GM12878 (cell line): ENCODE results near the gene CD207. TPM values are rescaled to one million over a fixed set of nuclear protein-coding genes. Genes with fewer than 3 reads are reported as not detected.

Source experiments
- ATAC-seq: fragments of 200-7000 bp; cut with Tn5 transposase; 3 replicates; pipeline ENCODE4 v1.9.1; 2020; ENCODE audit warnings: mild to moderate bottlenecking, moderate library complexity
- BruUV-seq: library from RNA; stranded (reverse); fragments of 400-500 nt; replicated peaks from 2 replicates; lab custom pipeline; 2021; lab: Mats Ljungman, UMichigan
- CTCF ChIA-PET: fragments of 300-600 bp; sonication (Branson Sonifier 250); formaldehyde crosslinking; extraction: SDS; loops from one replicate; lab custom pipeline; 2021; ENCODE audit warnings: inconsistent platforms; lab: Yijun Ruan, JAX
- POLR2A ChIA-PET: fragments of 350-600 bp; formaldehyde crosslinking; extraction: SDS; loops from one replicate; lab custom pipeline; 2021; ENCODE audit warnings: inconsistent platforms; lab: Charles Lee
- RAD21 ChIA-PET: fragments of 300-600 bp; sonication (Branson Sonifier 250); formaldehyde crosslinking; loops from one replicate; lab custom pipeline; 2023; ENCODE audit warnings: antibody characterized with exemption; ENCODE audit not compliant: unreplicated experiment; lab: Charles Lee
- SMC1A ChIA-PET: fragments of 300-600 bp; sonication (Branson Sonifier 250); formaldehyde crosslinking; loops from one replicate; lab custom pipeline; 2023; ENCODE audit not compliant: unreplicated experiment, uncharacterized antibody; lab: Charles Lee
- DNase-seq: peaks from one replicate; pipeline ENCODE4 v3.0.0-alpha.2; 2011; ENCODE audit warnings: low read depth, low spot score
- FAIRE-seq: peaks from 3 replicates; lab custom pipeline; 2011; peaks lifted over from hg19 to GRCh38; lab: Jason Lieb, UNC
- H2AFZ ChIP-seq: 2 replicates; pipeline ENCODE4 v1.6.0; 2011; ENCODE audit warnings: low read depth, low read length, control low read depth; ENCODE audit not compliant: control insufficient read depth
- H3K27ac ChIP-seq: 2 replicates; pipeline ENCODE4 v1.5.1; 2011; ENCODE audit warnings: control low read depth; ENCODE audit not compliant: control insufficient read depth, insufficient read depth
- H3K27me3 ChIP-seq, 2 experiments: replicated peaks in 1 of 2; 2 replicates each; pipeline versions ENCODE4 v1.6.0 to v1.6.1; 2011; ENCODE audit warnings: low read length in 1 of 2; ENCODE audit not compliant: control insufficient read depth in 2 of 2, insufficient read depth in 2 of 2
- H3K36me3 ChIP-seq, 2 experiments: 2 replicates each; pipeline ENCODE4 v1.5.1; 2011; ENCODE audit warnings: low read length in 1 of 2; ENCODE audit not compliant: control insufficient read depth in 2 of 2, insufficient read depth in 2 of 2
- H3K4me1 ChIP-seq: 2 replicates; pipeline ENCODE4 v1.6.1; 2011; ENCODE audit warnings: mild to moderate bottlenecking, low read length, moderate library complexity, mixed read lengths; ENCODE audit not compliant: control insufficient read depth, insufficient read depth
- H3K4me2 ChIP-seq: 2 replicates; pipeline ENCODE4 v1.6.0; 2011; ENCODE audit warnings: control low read depth; ENCODE audit not compliant: control insufficient read depth, insufficient read depth
- H3K4me3 ChIP-seq: fragments of 200-600 bp; sonication (generic); 2 replicates; pipeline ENCODE4 v1.5.1; 2016
- H3K79me2 ChIP-seq: 2 replicates; pipeline ENCODE4 v1.6.0; 2011; ENCODE audit warnings: low read length; ENCODE audit not compliant: control insufficient read depth, insufficient read depth
- H3K9ac ChIP-seq: 2 replicates; pipeline ENCODE4 v1.8.0; 2011; ENCODE audit warnings: low read length, control low read depth, mixed read lengths; ENCODE audit not compliant: control insufficient read depth, insufficient read depth
- H3K9me3 ChIP-seq: replicated peaks from 3 replicates; pipeline ENCODE4 v1.5.1; 2011; ENCODE audit warnings: mild to moderate bottlenecking, low read length; ENCODE audit not compliant: control insufficient read depth, insufficient read depth
- H4K20me1 ChIP-seq: 2 replicates; pipeline ENCODE4 v1.6.0; 2011; ENCODE audit not compliant: control insufficient read depth, insufficient read depth
- CBX3 ChIP-seq: fragments of 200-600 bp; sonication (generic); IDR thresholded peaks from 2 replicates; pipeline ENCODE4 v1.6.1; 2016; ENCODE audit warnings: low read depth, borderline replicate concordance
- EZH2 ChIP-seq: IDR thresholded peaks from 2 replicates; pipeline ENCODE4 v1.6.1; 2012; ENCODE audit warnings: low read depth, mild to moderate bottlenecking, control low read depth, inconsistent platforms, low read length, borderline replicate concordance; ENCODE audit not compliant: control insufficient read depth
- GATAD2B ChIP-seq: fragments of 450-650 bp; conservative IDR thresholded peaks from 2 replicates; pipeline ENCODE4 v1.6.1; 2017; ENCODE audit warnings: low read depth, mild to moderate bottlenecking, moderate library complexity
- POLR2AphosphoS5 ChIP-seq: IDR thresholded peaks from 2 replicates; pipeline ENCODE4 v1.6.1; 2011; ENCODE audit warnings: mild to moderate bottlenecking, low read length, inconsistent platforms
- POU2F2 ChIP-seq: IDR thresholded peaks from 3 replicates; pipeline ENCODE4 v1.6.1; 2011; ENCODE audit warnings: low read depth, mild to moderate bottlenecking, low read length, borderline replicate concordance
- ZNF274 ChIP-seq: IDR thresholded peaks from one replicate; pipeline ENCODE4 v1.8.0; 2011; ENCODE audit not compliant: insufficient read length, insufficient read depth
- ZZZ3 ChIP-seq: IDR thresholded peaks from 2 replicates; pipeline ENCODE4 v1.6.1; 2011; ENCODE audit warnings: low read depth; ENCODE audit not compliant: control insufficient read depth, insufficient read length
- WGBS: methylation state at CpG from one replicate; pipeline ENCODE4 v1.1.6; 2016; ENCODE audit warnings: low lambda C conversion rate; ENCODE audit not compliant: insufficient replicate concordance, insufficient coverage; ENCODE audit errors: missing lambda C conversion rate; 5-methylcytosine and 5-hydroxymethylcytosine counted together
- in situ Hi-C: fragments of 300-500 bp; cut with MboI; formaldehyde crosslinking; loops from 9 replicates; pipeline ENCODE4 v1.14.3; 2018; ENCODE audit warnings: mixed read lengths
- intact Hi-C: fragments of 100-400 bp; cut with micrococcal nuclease; formaldehyde crosslinking; loops from one replicate; pipeline ENCODE4 v1.14.2; 2022; ENCODE audit not compliant: unreplicated experiment
- polyA plus RNA-seq, 11 experiments: library from polyadenylated mRNA; depleted of rRNA in 4 of 11; unstranded in 6 of 11; stranded (reverse) in 5 of 11; fragments of >200 nt; fragmentation: Nextera tagmentation in 4 of 11; fragmentation: Illumina TruSeq in 1 of 11; extraction: Ambion mirVana in 4 of 11; extraction: Trizol in 1 of 11; gene quantifications; 1 replicate in 1 of 11; 2 replicates in 10 of 11; pipeline versions ENCODE4 v1.2.1 to v1.2.3, GENCODE V29; 2011 to 2016; ENCODE audit warnings: inconsistent platforms in 2 of 11, missing spikeins in 2 of 11, low read depth in 1 of 11
- total RNA-seq, 4 experiments: library from RNA; depleted of rRNA in 3 of 4; stranded (reverse); fragments of >200 nt in 3 of 4; fragmentation: Illumina TruSeq in 1 of 4; extraction: Trizol in 1 of 4; gene quantifications; 2 replicates each; pipeline versions ENCODE4 v1.2.1 to v1.2.3, GENCODE V29; 2013 to 2021
- TF ChIP-seq, protein P1 (sequence below): IDR thresholded peaks from 2 replicates; pipeline ENCODE4 v1.6.1; 2011; ENCODE audit warnings: mild to moderate bottlenecking, low read depth, low read length, moderate library complexity; ENCODE audit not compliant: insufficient replicate concordance
- TF ChIP-seq, protein P2 (sequence below): fragments of 450-650 bp; conservative IDR thresholded peaks from 2 replicates; pipeline ENCODE4 v1.6.1; 2017; ENCODE audit warnings: mild to moderate bottlenecking, moderate library complexity
- TF ChIP-seq, protein P3 (sequence below): fragments of 450-650 bp; IDR thresholded peaks from 2 replicates; pipeline ENCODE4 v1.6.1; 2014; ENCODE audit warnings: mild to moderate bottlenecking

Gene CD207
- total and polyA plus RNA-seq, 10 of the 15 experiments (the other 5 are each of a cell fraction or from before 2014, with no cell fraction given) = not detected

DNA sequence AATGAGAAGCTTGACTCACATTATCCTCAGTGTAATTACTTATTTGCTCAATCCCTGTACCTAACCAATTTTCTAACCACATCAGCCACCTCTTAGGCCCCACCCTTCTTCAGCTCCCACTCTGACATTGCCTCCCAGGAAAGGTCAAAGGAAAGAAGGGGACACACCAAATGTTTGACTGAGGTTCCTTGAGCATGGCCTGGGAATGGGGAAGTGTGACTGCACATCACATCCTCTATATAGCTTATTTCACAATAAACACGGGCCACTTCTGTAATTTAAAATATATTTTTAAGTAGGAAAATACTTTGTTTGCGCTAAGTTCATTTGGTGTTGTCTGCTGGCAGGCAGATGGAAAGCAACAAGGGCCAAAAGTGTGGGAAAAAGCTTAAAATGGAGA lies 42.2 kb downstream of the CD207 start (continued):
- TF ChIP-seq ZZZ3 (no peak), CBX3 (no peak)

DNA sequence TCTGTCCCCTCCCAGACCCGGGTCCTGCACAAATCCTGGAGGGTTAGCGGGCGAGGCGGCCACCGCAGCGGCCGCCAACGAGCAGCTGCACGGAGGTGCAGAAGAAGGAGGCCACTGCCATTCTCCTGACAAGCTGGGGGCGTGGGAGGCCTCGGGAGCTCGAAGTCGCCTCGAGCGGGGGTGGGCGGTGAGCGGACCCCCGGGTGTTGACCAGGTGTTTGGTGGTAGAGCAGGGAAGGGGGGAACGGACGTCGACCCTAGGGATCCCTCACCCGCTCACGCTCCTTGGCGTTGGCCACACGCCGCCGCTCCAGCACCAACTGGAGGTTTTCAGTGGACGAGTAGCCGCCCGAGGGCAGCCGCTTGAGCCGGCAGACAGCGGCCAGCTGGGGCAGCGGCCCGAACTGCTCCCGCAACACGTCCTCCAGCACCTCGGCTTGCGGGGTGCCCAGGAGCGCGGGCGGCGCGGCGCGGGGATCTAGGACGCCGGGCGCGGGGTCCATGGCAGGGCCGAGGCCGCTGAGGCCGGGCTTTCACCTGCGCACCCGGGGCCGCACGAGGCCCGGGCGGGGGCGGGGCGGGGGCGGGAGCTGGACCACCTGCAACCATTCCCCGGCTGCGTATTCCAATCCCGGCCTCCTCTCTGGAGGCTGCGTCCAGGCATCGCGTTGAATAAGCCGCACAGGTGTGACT lies 45.3 kb downstream of the CD207 start, which contains the start of gene FIGLA:
Gene FIGLA, minus strand, starts transcription at position 508 of the 693 bp plus-strand sequence. Its CDS starts 5 bp downstream, at position 503.
- in situ Hi-C loops = no loop called here
- intact Hi-C loops = loop anchor here (2.0 to 5.0 kb wide), 2 partner anchors 72 to 159 kb away; no protein-coding TSS in a partner anchor
- no peak within 1 kb of the TSS for H2AFZ ChIP-seq
- TF ChIP-seq, protein P1, sequence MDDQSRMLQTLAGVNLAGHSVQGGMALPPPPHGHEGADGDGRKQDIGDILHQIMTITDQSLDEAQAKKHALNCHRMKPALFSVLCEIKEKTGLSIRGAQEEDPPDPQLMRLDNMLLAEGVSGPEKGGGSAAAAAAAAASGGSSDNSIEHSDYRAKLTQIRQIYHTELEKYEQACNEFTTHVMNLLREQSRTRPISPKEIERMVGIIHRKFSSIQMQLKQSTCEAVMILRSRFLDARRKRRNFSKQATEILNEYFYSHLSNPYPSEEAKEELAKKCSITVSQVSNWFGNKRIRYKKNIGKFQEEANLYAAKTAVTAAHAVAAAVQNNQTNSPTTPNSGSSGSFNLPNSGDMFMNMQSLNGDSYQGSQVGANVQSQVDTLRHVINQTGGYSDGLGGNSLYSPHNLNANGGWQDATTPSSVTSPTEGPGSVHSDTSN = no peak
- no peak for TF ChIP-seq POU2F2
- no peak for TF ChIP-seq POLR2AphosphoS5
- TF ChIP-seq, protein P2, sequence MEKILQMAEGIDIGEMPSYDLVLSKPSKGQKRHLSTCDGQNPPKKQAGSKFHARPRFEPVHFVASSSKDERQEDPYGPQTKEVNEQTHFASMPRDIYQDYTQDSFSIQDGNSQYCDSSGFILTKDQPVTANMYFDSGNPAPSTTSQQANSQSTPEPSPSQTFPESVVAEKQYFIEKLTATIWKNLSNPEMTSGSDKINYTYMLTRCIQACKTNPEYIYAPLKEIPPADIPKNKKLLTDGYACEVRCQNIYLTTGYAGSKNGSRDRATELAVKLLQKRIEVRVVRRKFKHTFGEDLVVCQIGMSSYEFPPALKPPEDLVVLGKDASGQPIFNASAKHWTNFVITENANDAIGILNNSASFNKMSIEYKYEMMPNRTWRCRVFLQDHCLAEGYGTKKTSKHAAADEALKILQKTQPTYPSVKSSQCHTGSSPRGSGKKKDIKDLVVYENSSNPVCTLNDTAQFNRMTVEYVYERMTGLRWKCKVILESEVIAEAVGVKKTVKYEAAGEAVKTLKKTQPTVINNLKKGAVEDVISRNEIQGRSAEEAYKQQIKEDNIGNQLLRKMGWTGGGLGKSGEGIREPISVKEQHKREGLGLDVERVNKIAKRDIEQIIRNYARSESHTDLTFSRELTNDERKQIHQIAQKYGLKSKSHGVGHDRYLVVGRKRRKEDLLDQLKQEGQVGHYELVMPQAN = no peak
- TF ChIP-seq ZNF274 = no peak
- no peak for TF ChIP-seq EZH2
- no peak for TF ChIP-seq GATAD2B
- TF ChIP-seq, protein P3, sequence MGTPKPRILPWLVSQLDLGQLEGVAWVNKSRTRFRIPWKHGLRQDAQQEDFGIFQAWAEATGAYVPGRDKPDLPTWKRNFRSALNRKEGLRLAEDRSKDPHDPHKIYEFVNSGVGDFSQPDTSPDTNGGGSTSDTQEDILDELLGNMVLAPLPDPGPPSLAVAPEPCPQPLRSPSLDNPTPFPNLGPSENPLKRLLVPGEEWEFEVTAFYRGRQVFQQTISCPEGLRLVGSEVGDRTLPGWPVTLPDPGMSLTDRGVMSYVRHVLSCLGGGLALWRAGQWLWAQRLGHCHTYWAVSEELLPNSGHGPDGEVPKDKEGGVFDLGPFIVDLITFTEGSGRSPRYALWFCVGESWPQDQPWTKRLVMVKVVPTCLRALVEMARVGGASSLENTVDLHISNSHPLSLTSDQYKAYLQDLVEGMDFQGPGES = no peak
- TF ChIP-seq, all 136 proteins: peak for 0
- FAIRE-seq (no peak), ATAC-seq (no peak), DNase-seq (no peak)
- Histone ChIP-seq H3K9ac (no peak within 1 kb of the TSS), H4K20me1 (no peaks in the 10 kb centered on the region), H3K27ac (no peak within 1 kb of the TSS), H3K4me2 (no peak within 1 kb of the TSS), H3K36me3 (no peaks in the 10 kb centered on the region), H3K4me3 (no peak within 1 kb of the TSS), H3K27me3 (peaks cover 5 to 12% of the 10 kb centered on the region in 2 experiments), H3K9me3 (no peaks in the 10 kb centered on the region), H3K79me2 (no peaks in the 10 kb centered on the region), H3K4me1 (no peaks in the 10 kb centered on the region)
- WGBS = 50% methylated on average over 50 of the region's 69 CpGs
- CTCF ChIA-PET = interaction anchor here (0.9 kb wide), 1 partner anchor 128 kb away, joined by 3 read pairs; no protein-coding TSS in a partner anchor
- SMC1A ChIA-PET = interaction anchor here (1.7 kb wide), 1 partner anchor 15 kb away, joined by 4 read pairs; no protein-coding TSS in a partner anchor
- RAD21 ChIA-PET = no interaction called here
- no TSS peak for BruUV-seq
- POLR2A ChIA-PET = no interaction called here
